ENCODE data around the gene KLF6. TPM values are rescaled to one million over a fixed set of nuclear protein-coding genes. Genes with fewer than 3 reads are reported as not detected.
A peak's percentile ranks its signal among the peaks of the same experiment; 100 is the strongest.

Gene KLF6
- total and polyA plus RNA-seq, 9 of the 15 experiments (the other 6 are each of a cell fraction or from before 2014, with no cell fraction given), result 3.2 to 23.9 (median 8.0) TPM

GRCh38 chr10:3803927-3804741, 19.1 kb upstream of the KLF6 start (continued):
- TF ChIP-seq ZNF696 (CRISPR knock-in tag; conservative IDR thresholded peaks at IDR 0.05), result no peak
- no peak for TF ChIP-seq PRMT5 (CRISPR knock-in tag; IDR thresholded peaks at IDR 0.05)
- peak; percentile 20; the same call in 1 of the 2 replicates for TF ChIP-seq ATF3 (IDR thresholded peaks at IDR 0.05)
- TF ChIP-seq ATF3 (CRISPR knock-in tag; conservative IDR thresholded peaks at IDR 0.05), result no peak
- TF ChIP-seq SIRT6 (IDR thresholded peaks at IDR 0.05; ENCODE audit: low read depth, low read length), result no peak
- peak; percentile 34 for TF ChIP-seq MEIS2 (IDR thresholded peaks at IDR 0.05; ENCODE audit: partially characterized antibody)
- no peak for TF ChIP-seq ZBTB8A (IDR thresholded peaks at IDR 0.05; ENCODE audit: partially characterized antibody)
- peak; percentile 26 for TF ChIP-seq TAF9B (IDR thresholded peaks at IDR 0.05; ENCODE audit: partially characterized antibody)
- TF ChIP-seq MEF2D (tag; conservative IDR thresholded peaks at IDR 0.05; ENCODE audit: low read depth), result peak; percentile 90
- no peak for TF ChIP-seq SIN3B (IDR thresholded peaks at IDR 0.05; ENCODE audit: low read depth)
- TF ChIP-seq PHB2 (IDR thresholded peaks at IDR 0.05; ENCODE audit: low read depth), result no peak; the same call in 1 of the 2 replicates
- no peak for TF ChIP-seq U2AF1 (optimal IDR thresholded peaks at IDR 0.05; ENCODE audit: low read depth, low read length)
- peak; percentile 91 for TF ChIP-seq DPF2 (IDR thresholded peaks at IDR 0.05)
- no peak for TF ChIP-seq STAT5B (CRISPR knock-in tag; IDR thresholded peaks at IDR 0.05)
- no peak for TF ChIP-seq STAT6 (CRISPR knock-in tag; IDR thresholded peaks at IDR 0.05)
- TF ChIP-seq ZNF24 (IDR thresholded peaks at IDR 0.05), result peak; percentile 26; the same call in 1 of the 2 replicates
- no peak for TF ChIP-seq ZNF436 (CRISPR knock-in tag; IDR thresholded peaks at IDR 0.05)

All from K562 (cell line).